ENCODE results near the gene CNKSR3.

The CNKSR3 gene

GRCh38 chr6:154412106-154412820, 98.2 kb downstream of the CNKSR3 start:
- no peak for DNase-seq (ENCODE audit: low spot score)
- TF ChIP-seq CTCF (IDR thresholded peaks at IDR 0.05; ENCODE audit: extremely low read depth, missing control alignments), result no peak

GRCh38 chr6:154411076-154411475, 99.4 kb downstream of the CNKSR3 start:
- DNase-seq (ENCODE audit: low spot score), result no peak
- no peak for TF ChIP-seq CTCF (IDR thresholded peaks at IDR 0.05; ENCODE audit: extremely low read depth, missing control alignments)

GRCh38 chr6:154410619-154411072, 99.8 kb downstream of the CNKSR3 start:
- TF ChIP-seq CTCF (IDR thresholded peaks at IDR 0.05; ENCODE audit: extremely low read depth, missing control alignments), result no peak
- DNase-seq (ENCODE audit: low spot score), result no peak

GRCh38 chr6:154408891-154409500, 101.5 kb downstream of the CNKSR3 start:
- no peak for DNase-seq (ENCODE audit: low spot score)

GRCh38 chr6:154407440-154407839, 103.0 kb downstream of the CNKSR3 start:
- DNase-seq (ENCODE audit: low spot score), result no peak
- TF ChIP-seq CTCF (IDR thresholded peaks at IDR 0.05; ENCODE audit: extremely low read depth, missing control alignments), result no peak

More at GRCh38 chr6:154408891-154409500, 101.5 kb downstream of the CNKSR3 start:
- TF ChIP-seq CTCF (IDR thresholded peaks at IDR 0.05; ENCODE audit: extremely low read depth, missing control alignments), result no peak

- DNase-seq (ENCODE audit: low spot score), result no peak
- no peak for TF ChIP-seq CTCF (IDR thresholded peaks at IDR 0.05; ENCODE audit: extremely low read depth, missing control alignments)
These were observed 103.6 kb downstream of the CNKSR3 start for GRCh38 chr6:154406869-154407268.

- DNase-seq (ENCODE audit: low spot score), result no peak
- no peak for TF ChIP-seq CTCF (IDR thresholded peaks at IDR 0.05; ENCODE audit: extremely low read depth, missing control alignments)
These were observed 104.2 kb downstream of the CNKSR3 start for GRCh38 chr6:154406301-154406700.
